ENCODE results near the gene HOXC5. TPM values are rescaled to one million over a fixed set of nuclear protein-coding genes. Genes with fewer than 3 reads are reported as not detected.

The HOXC5 gene
- total RNA-seq, 5 donors from 2014 or later (not counting 1 experiment from before 2014, with no cell fraction given), result not detected

DNA sequence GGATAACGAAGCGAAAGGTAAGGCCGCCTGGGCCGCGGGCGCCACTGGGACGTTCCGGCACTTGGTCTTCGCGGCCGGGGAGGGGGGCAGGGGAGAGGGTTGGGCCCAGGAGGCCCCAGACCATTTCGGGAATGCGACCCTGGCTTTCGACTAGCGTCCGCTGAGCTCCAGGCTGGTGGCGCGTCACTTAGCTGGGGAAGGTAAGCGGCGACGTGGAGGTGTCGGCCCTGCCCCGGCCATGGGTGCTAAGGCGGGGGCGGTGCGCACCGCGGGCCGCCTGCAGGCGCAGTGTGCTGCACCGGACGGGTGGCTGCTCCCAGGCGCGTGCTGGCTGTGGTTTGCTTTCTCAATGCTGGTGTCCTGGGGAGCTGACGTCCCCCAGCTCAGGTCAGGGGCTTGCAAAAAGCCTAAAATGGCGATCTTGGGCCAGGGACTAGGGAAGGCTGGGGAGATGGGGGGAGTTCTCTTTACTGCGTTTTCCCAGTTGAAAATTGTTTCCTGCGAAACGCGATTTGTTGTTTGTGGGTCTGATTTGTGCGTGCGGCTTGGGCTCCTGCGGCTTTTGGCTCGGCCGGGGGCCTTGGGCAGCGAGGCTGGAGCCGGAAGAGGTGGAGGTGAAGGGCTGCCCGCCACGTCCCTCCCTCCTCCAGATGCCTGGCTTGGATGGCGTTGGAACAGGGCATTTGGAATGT, 46.7 kb upstream of the HOXC5 start:
- no peak overlapping the region for H3K27ac Mint-ChIP-seq
- Histone ChIP-seq H3K4me3 (ENCODE audit: control insufficient read depth in 1 of 2, extremely low read depth in 1 of 2, low read length in 1 of 2) (peak overlapping the region; percentile 7 to 35), H3K27ac (ENCODE audit: low read length) (no peak overlapping the region), H3K36me3 (ENCODE audit: control insufficient read depth in 2 of 2, extremely low read depth in 1 of 2, insufficient read depth in 1 of 2, low read length in 1 of 2) (no peaks in the 10 kb centered on the region), H3K27me3 (replicated peaks in 1 of 2; ENCODE audit: control insufficient read depth in 2 of 2, extremely low read depth in 1 of 2, insufficient read depth in 2 of 2, low read length in 1 of 2) (peaks cover 21 to 97% of the 10 kb centered on the region in 2 experiments), H3K9me3 (no peaks in the 10 kb centered on the region), H3K4me1 (ENCODE audit: control insufficient read depth in 1 of 2, extremely low read depth in 1 of 2, insufficient read depth in 2 of 2, low read length in 2 of 2) (peaks cover 4 to 52% of the 10 kb centered on the region in 2 experiments)
- no peaks in the 10 kb centered on the region for H3K36me3 Mint-ChIP-seq
- POLR2A ChIA-PET, result no interaction called here
- H3K4me3 Mint-ChIP-seq, result peak overlapping the region; percentile 25 to 71 (median 31)
- ATAC-seq (replicated peaks in 1 of 4) (peak; percentile 30 to 57 (median 44)), DNase-seq (peak in 1 of 35 experiments; percentile 50)
- H3K4me1 Mint-ChIP-seq, result peaks cover 34 to 59% (median 50%) of the 10 kb centered on the region in 3 donors
- H3K9me3 Mint-ChIP-seq, result no peaks in the 10 kb centered on the region
- 7% methylated on average over 45 of the region's 50 CpGs for WGBS (ENCODE audit: insufficient coverage)
- H3K27me3 Mint-ChIP-seq, result peaks cover 85 to 93% of the 10 kb centered on the region in 2 donors
- CTCF ChIA-PET, result interaction anchor here in 1 of 2 donors (1.0 kb wide), 1 partner anchor 301 kb away, joined by 3 read pairs; no protein-coding TSS in a partner anchor

DNA sequence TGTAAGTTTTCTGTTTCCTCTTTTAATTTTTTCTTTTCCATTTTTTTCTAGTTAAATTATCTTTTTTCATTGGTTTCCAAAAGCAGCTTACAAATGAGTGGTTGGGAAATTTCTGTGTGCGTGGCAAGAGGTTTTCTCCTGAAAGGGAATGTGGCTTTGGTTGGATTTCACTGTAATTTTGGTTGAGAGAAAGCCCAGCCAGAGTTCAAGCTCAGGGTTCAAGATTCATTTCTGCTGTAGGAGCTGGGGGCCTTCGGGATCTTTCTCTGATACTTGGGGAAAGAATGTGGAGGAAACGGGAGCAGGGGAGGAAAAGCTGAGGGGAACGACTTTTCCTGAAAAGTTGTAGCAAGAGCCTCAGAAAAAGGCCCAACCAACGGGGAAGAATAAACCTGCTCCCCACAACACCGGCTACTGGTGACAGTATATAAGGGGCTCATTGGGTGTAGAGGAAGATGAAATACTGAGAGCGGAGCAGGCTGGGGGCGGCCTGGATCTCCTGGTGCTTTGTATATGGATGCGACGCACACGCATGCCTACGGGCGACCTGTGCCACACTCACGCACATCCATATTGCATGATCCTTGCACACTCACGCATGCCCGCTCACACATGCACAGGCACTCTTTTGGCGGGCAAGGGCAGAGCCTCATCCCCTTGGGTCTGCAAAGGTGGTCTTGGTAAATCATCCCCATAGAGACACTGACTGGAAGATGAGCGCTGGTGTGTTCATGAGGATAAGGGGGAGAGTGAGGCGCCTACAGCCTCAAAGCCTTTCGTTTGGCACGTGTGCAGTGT, 46.0 kb upstream of the HOXC5 start:
- no peaks in the 10 kb centered on the region for H3K9me3 ChIP-seq
- Mint-ChIP-seq H3K4me3 (peak overlapping the region in 2 of 3 donors; percentile 9 to 71), H3K27me3 (peaks cover 85 to 92% of the 10 kb centered on the region in 2 donors), H3K4me1 (peaks cover 34 to 60% (median 50%) of the 10 kb centered on the region in 3 donors), H3K27ac (peak overlapping the region in 1 of 2 donors; percentile 60), H3K36me3 (no peaks in the 10 kb centered on the region), H3K9me3 (no peaks in the 10 kb centered on the region)
- POLR2A ChIA-PET, result interaction anchor here in 1 of 2 donors (0.5 kb wide), 1 partner anchor 310 kb away, joined by 4 read pairs; no protein-coding TSS in a partner anchor
- ATAC-seq (replicated peaks in 1 of 4) (no peak), DNase-seq (no peak)
- H3K4me1 ChIP-seq (ENCODE audit: control insufficient read depth in 1 of 2, extremely low read depth in 1 of 2, insufficient read depth in 2 of 2, low read length in 2 of 2), result peaks cover 4 to 52% of the 10 kb centered on the region in 2 experiments
- no peak overlapping the region for H3K27ac ChIP-seq (ENCODE audit: low read length)
- CTCF ChIA-PET, result interaction anchor here (0.7 to 1.3 kb wide), 2 partner anchors 84 to 221 kb away, joined by 3 read pairs; no protein-coding TSS in a partner anchor
- WGBS (ENCODE audit: insufficient coverage), result 13% methylated on average over 1 of the region's 21 CpGs
- peaks cover 26 to 97% of the 10 kb centered on the region in 2 experiments for H3K27me3 ChIP-seq (replicated peaks in 1 of 2; ENCODE audit: control insufficient read depth in 2 of 2, extremely low read depth in 1 of 2, insufficient read depth in 2 of 2, low read length in 1 of 2)
- H3K4me3 ChIP-seq (ENCODE audit: control insufficient read depth in 1 of 2, extremely low read depth in 1 of 2, low read length in 1 of 2), result no peak overlapping the region
- H3K36me3 ChIP-seq (ENCODE audit: control insufficient read depth in 2 of 2, extremely low read depth in 1 of 2, insufficient read depth in 1 of 2, low read length in 1 of 2), result no peaks in the 10 kb centered on the region

DNA sequence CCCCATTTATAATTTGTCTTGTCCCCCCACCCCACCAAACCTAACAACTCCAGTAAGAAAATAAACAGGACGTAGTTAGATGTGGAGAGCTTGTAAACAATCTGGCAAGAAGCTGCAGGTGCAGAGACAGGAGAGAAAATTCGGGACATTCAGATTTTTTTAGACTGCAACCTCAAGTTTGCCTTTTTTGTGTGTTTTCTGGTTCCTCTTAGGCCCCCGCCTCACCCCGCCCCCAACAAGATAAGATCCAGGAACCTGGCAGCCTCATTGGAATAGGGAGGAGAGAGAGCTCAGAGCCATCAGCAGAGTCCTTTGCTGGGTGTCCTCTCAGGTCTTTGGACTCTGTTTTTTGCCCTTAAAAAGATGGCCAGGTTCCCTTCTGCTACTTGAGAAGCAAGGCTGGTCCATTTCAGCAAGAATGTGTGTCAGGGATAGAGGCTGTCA, 45.0 kb upstream of the HOXC5 start:
- peaks cover 86 to 92% of the 10 kb centered on the region in 2 donors for H3K27me3 Mint-ChIP-seq
- H3K27me3 ChIP-seq (replicated peaks in 1 of 2; ENCODE audit: control insufficient read depth in 2 of 2, extremely low read depth in 1 of 2, insufficient read depth in 2 of 2, low read length in 1 of 2), result peaks cover 31 to 97% of the 10 kb centered on the region in 2 experiments
- H3K36me3 ChIP-seq (ENCODE audit: control insufficient read depth in 2 of 2, extremely low read depth in 1 of 2, insufficient read depth in 1 of 2, low read length in 1 of 2), result no peaks in the 10 kb centered on the region
- H3K4me3 Mint-ChIP-seq, result no peak overlapping the region
- no peak overlapping the region for H3K27ac ChIP-seq (ENCODE audit: low read length)
- ChIA-PET POLR2A (interaction anchor here (0.5 to 0.7 kb wide), 4 partner anchors 47 to 484 kb away, joined by 3 to 5 read pairs (median 4); no protein-coding TSS in a partner anchor), CTCF (interaction anchor here (0.6 to 1.5 kb wide), 7 partner anchors 10 to 264 kb away, joined by 3 to 8 read pairs (median 3); partner anchors contain the start of gene HOXC5 (in 1 of the 2))
- no peaks in the 10 kb centered on the region for H3K9me3 Mint-ChIP-seq
- no peak overlapping the region for H3K27ac Mint-ChIP-seq
- no CpG with 5 or more reads among the region's 4 CpGs for WGBS (ENCODE audit: insufficient coverage)
- H3K4me3 ChIP-seq (ENCODE audit: control insufficient read depth in 1 of 2, extremely low read depth in 1 of 2, low read length in 1 of 2), result no peak overlapping the region
- H3K4me1 ChIP-seq (ENCODE audit: control insufficient read depth in 1 of 2, extremely low read depth in 1 of 2, insufficient read depth in 2 of 2, low read length in 2 of 2), result peaks cover 4 to 49% of the 10 kb centered on the region in 2 experiments
- no peaks in the 10 kb centered on the region for H3K9me3 ChIP-seq
- no peaks in the 10 kb centered on the region for H3K36me3 Mint-ChIP-seq
- no peak for DNase-seq
- peaks cover 34 to 60% (median 50%) of the 10 kb centered on the region in 3 donors for H3K4me1 Mint-ChIP-seq
- ATAC-seq (replicated peaks in 1 of 4), result no peak

- no peaks in the 10 kb centered on the region for H3K36me3 ChIP-seq (ENCODE audit: control insufficient read depth in 2 of 2, extremely low read depth in 1 of 2, insufficient read depth in 1 of 2, low read length in 1 of 2)
- Mint-ChIP-seq H3K9me3 (no peaks in the 10 kb centered on the region), H3K27me3 (peaks cover 87 to 92% of the 10 kb centered on the region in 2 donors), H3K27ac (peak overlapping the region in 1 of 2 donors; percentile 27), H3K4me3 (peak overlapping the region in 2 of 3 donors; percentile 25 to 42), H3K4me1 (peaks cover 34 to 58% (median 53%) of the 10 kb centered on the region in 3 donors), H3K36me3 (no peaks in the 10 kb centered on the region)
- peak overlapping the region in 1 of 2 donors; percentile 46 for H3K4me3 ChIP-seq (ENCODE audit: control insufficient read depth in 1 of 2, extremely low read depth in 1 of 2, low read length in 1 of 2)
- peaks cover 4 to 46% of the 10 kb centered on the region in 2 experiments for H3K4me1 ChIP-seq (ENCODE audit: control insufficient read depth in 1 of 2, extremely low read depth in 1 of 2, insufficient read depth in 2 of 2, low read length in 2 of 2)
- no CpG with 5 or more reads among the region's 5 CpGs for WGBS (ENCODE audit: insufficient coverage)
- ChIA-PET POLR2A (interaction anchor here in 1 of 2 donors (0.6 kb wide), 2 partner anchors 201 to 424 kb away, joined by 3 read pairs; no protein-coding TSS in a partner anchor), CTCF (interaction anchor here (0.6 to 1.5 kb wide), 5 partner anchors 9 to 263 kb away, joined by 3 to 8 read pairs (median 3); partner anchors contain the start of gene HOXC5 (in 1 of the 2))
- H3K9me3 ChIP-seq, result no peaks in the 10 kb centered on the region
- H3K27ac ChIP-seq (ENCODE audit: low read length), result no peak overlapping the region
- ATAC-seq (replicated peaks in 1 of 4) (peak in 1 of 4 experiments; percentile 7), DNase-seq (no peak)
- H3K27me3 ChIP-seq (replicated peaks in 1 of 2; ENCODE audit: control insufficient read depth in 2 of 2, extremely low read depth in 1 of 2, insufficient read depth in 2 of 2, low read length in 1 of 2), result peaks cover 33 to 96% of the 10 kb centered on the region in 2 experiments
These were observed 44.2 kb upstream of the HOXC5 start for GRCh38 chr12:53988541-53989226.

- Histone ChIP-seq H3K36me3 (ENCODE audit: control insufficient read depth in 2 of 2, extremely low read depth in 1 of 2, insufficient read depth in 1 of 2, low read length in 1 of 2) (no peaks in the 10 kb centered on the region), H3K4me3 (ENCODE audit: control insufficient read depth in 1 of 2, extremely low read depth in 1 of 2, low read length in 1 of 2) (peak overlapping the region in 1 of 2 donors; percentile 46), H3K4me1 (ENCODE audit: control insufficient read depth in 1 of 2, extremely low read depth in 1 of 2, insufficient read depth in 2 of 2, low read length in 2 of 2) (peaks cover 4 to 46% of the 10 kb centered on the region in 2 experiments), H3K9me3 (no peaks in the 10 kb centered on the region), H3K27ac (ENCODE audit: low read length) (no peak overlapping the region), H3K27me3 (replicated peaks in 1 of 2; ENCODE audit: control insufficient read depth in 2 of 2, extremely low read depth in 1 of 2, insufficient read depth in 2 of 2, low read length in 1 of 2) (peaks cover 34 to 96% of the 10 kb centered on the region in 2 experiments)
- ChIA-PET POLR2A (interaction anchor here in 1 of 2 donors (0.6 kb wide), 1 partner anchor 424 kb away, joined by 3 read pairs; no protein-coding TSS in a partner anchor), CTCF (interaction anchor here (0.6 to 0.7 kb wide), 2 partner anchors 51 to 690 kb away, joined by 3 to 4 read pairs; no protein-coding TSS in a partner anchor)
- peak in 1 of 4 experiments; percentile 35 for ATAC-seq (replicated peaks in 1 of 4)
- no peaks in the 10 kb centered on the region for H3K36me3 Mint-ChIP-seq
- WGBS (ENCODE audit: insufficient coverage), result 2% methylated on average over 15 of the region's 28 CpGs
- peak in 12 of 35 experiments; percentile 22 to 63 (median 33) for DNase-seq
- peaks cover 88 to 95% of the 10 kb centered on the region in 2 donors for H3K27me3 Mint-ChIP-seq
- H3K9me3 Mint-ChIP-seq, result no peaks in the 10 kb centered on the region
- peak overlapping the region in 2 of 3 donors; percentile 25 to 42 for H3K4me3 Mint-ChIP-seq
- H3K4me1 Mint-ChIP-seq, result peaks cover 40 to 61% (median 57%) of the 10 kb centered on the region in 3 donors
- H3K27ac Mint-ChIP-seq, result peak overlapping the region in 1 of 2 donors; percentile 77
These were observed 43.4 kb upstream of the HOXC5 start for GRCh38 chr12:53989227-53990113.

Measured in T-cell (primary cell).